Nephron (organoid): ENCODE data around the gene CNKSR3.
A peak's percentile ranks its signal among the peaks of the same experiment; 100 is the strongest.

Experiments
- H3K27ac Mint-ChIP-seq, 3 experiments: 2 replicates each; pipeline ENCODE4 v1.8.0; 2020; ENCODE audit warnings: mixed read lengths in 3 of 3, mild to moderate bottlenecking in 2 of 3, moderate library complexity in 1 of 3
- H3K27me3 Mint-ChIP-seq: 2 replicates; pipeline ENCODE4 v1.8.0; 2021; ENCODE audit warnings: low read depth, mild to moderate bottlenecking, moderate library complexity, mixed read lengths
- H3K36me3 Mint-ChIP-seq: 2 replicates; pipeline ENCODE4 v1.8.0; 2020; ENCODE audit warnings: low read depth, mixed read lengths
- H3K4me1 Mint-ChIP-seq: 2 replicates; pipeline ENCODE4 v1.8.0; 2020; ENCODE audit warnings: mixed read lengths
- H3K4me3 Mint-ChIP-seq, 3 experiments: 2 replicates each; pipeline ENCODE4 v1.8.0; 2020; ENCODE audit warnings: mild to moderate bottlenecking in 3 of 3, mixed read lengths in 3 of 3, moderate library complexity in 2 of 3
- H3K9me3 Mint-ChIP-seq: 2 replicates; pipeline ENCODE4 v1.8.0; 2020; ENCODE audit warnings: mixed read lengths
- CTCF ChIP-seq, 3 experiments: fragments of 200-600 bp; sonication (generic); IDR thresholded peaks; one replicate each; pipeline ENCODE4 v1.5.0; 2021; ENCODE audit warnings: antibody characterized with exemption in 3 of 3; ENCODE audit not compliant: unreplicated experiment in 3 of 3

The CNKSR3 gene

GRCh38 chr6:154539593-154540269 lies 29.2 kb upstream of the CNKSR3 start:
- no peaks in the 10 kb centered on the region for H3K36me3 Mint-ChIP-seq
- H3K9me3 Mint-ChIP-seq: no peaks in the 10 kb centered on the region
- peak overlapping the region in 1 of 3 experiments; percentile 11 for H3K4me3 Mint-ChIP-seq
- H3K27ac Mint-ChIP-seq: peak overlapping the region; percentile 79 to 97 (median 91)
- H3K4me1 Mint-ChIP-seq: peaks cover 66% of the 10 kb centered on the region
- no peak for TF ChIP-seq CTCF (IDR thresholded peaks at IDR 0.05; ENCODE audit: unreplicated experiment in 3 of 3)
- no peaks in the 10 kb centered on the region for H3K27me3 Mint-ChIP-seq

GRCh38 chr6:154538640-154539191 lies 28.2 kb upstream of the CNKSR3 start:
- peaks cover 63% of the 10 kb centered on the region for H3K4me1 Mint-ChIP-seq
- no peaks in the 10 kb centered on the region for H3K9me3 Mint-ChIP-seq
- H3K27me3 Mint-ChIP-seq: no peaks in the 10 kb centered on the region
- no peaks in the 10 kb centered on the region for H3K36me3 Mint-ChIP-seq
- H3K27ac Mint-ChIP-seq: peak overlapping the region; percentile 93 to 97 (median 96)
- peak overlapping the region in 1 of 3 experiments; percentile 10 for H3K4me3 Mint-ChIP-seq
- TF ChIP-seq CTCF (IDR thresholded peaks at IDR 0.05; ENCODE audit: unreplicated experiment in 3 of 3): no peak

GRCh38 chr6:154537511-154538325 lies 27.2 kb upstream of the CNKSR3 start:
- no peaks in the 10 kb centered on the region for H3K36me3 Mint-ChIP-seq
- H3K4me3 Mint-ChIP-seq: peak overlapping the region; percentile 24 to 54 (median 24)
- peaks cover 53% of the 10 kb centered on the region for H3K4me1 Mint-ChIP-seq
- H3K9me3 Mint-ChIP-seq: peaks cover under 1% of the 10 kb centered on the region
- peak overlapping the region; percentile 93 to 97 (median 96) for H3K27ac Mint-ChIP-seq
- TF ChIP-seq CTCF (IDR thresholded peaks at IDR 0.05; ENCODE audit: unreplicated experiment in 3 of 3): no peak
- H3K27me3 Mint-ChIP-seq: no peaks in the 10 kb centered on the region

GRCh38 chr6:154536999-154537398 lies 26.5 kb upstream of the CNKSR3 start:
- TF ChIP-seq CTCF (IDR thresholded peaks at IDR 0.05; ENCODE audit: unreplicated experiment in 3 of 3): no peak
- peaks cover 51% of the 10 kb centered on the region for H3K4me1 Mint-ChIP-seq
- no peaks in the 10 kb centered on the region for H3K36me3 Mint-ChIP-seq
- peak overlapping the region in 1 of 3 experiments; percentile 13 for H3K4me3 Mint-ChIP-seq
- no peaks in the 10 kb centered on the region for H3K27me3 Mint-ChIP-seq
- H3K9me3 Mint-ChIP-seq: peaks cover 2% of the 10 kb centered on the region
- peak overlapping the region; percentile 93 to 97 (median 96) for H3K27ac Mint-ChIP-seq

GRCh38 chr6:154536255-154536654 lies 25.8 kb upstream of the CNKSR3 start:
- no peak overlapping the region for H3K4me3 Mint-ChIP-seq
- H3K27ac Mint-ChIP-seq: peak overlapping the region; percentile 93 to 97 (median 96)
- peaks cover 51% of the 10 kb centered on the region for H3K4me1 Mint-ChIP-seq
- no peaks in the 10 kb centered on the region for H3K36me3 Mint-ChIP-seq
- TF ChIP-seq CTCF (IDR thresholded peaks at IDR 0.05; ENCODE audit: unreplicated experiment in 3 of 3): no peak
- H3K9me3 Mint-ChIP-seq: peaks cover 2% of the 10 kb centered on the region
- H3K27me3 Mint-ChIP-seq: no peaks in the 10 kb centered on the region
